Astrocyte (in vitro differentiated cells and primary cell): ENCODE measurements around the gene KAT7.

Source experiments
- CTCF ChIP-seq: IDR thresholded peaks from 2 replicates; pipeline ENCODE4 v1.5.1; 2011; ENCODE audit warnings: low read depth, mild to moderate bottlenecking, inconsistent platforms, low read length, moderate library complexity; ENCODE audit not compliant: insufficient read depth
- EZH2 ChIP-seq: IDR thresholded peaks from 2 replicates; pipeline ENCODE4 v1.6.1; 2012; ENCODE audit warnings: mild to moderate bottlenecking, low read length, inconsistent platforms; ENCODE audit not compliant: insufficient read depth

GRCh38 chr17:49862781-49863331 lies 74.4 kb downstream of the KAT7 start:
- TF ChIP-seq CTCF = no peak
- TF ChIP-seq EZH2 = no peak
